NCI-H146 (cell line): ENCODE measurements around the gene C20orf173.
"Not testable (repeated sequence)": the region's sequence is repeated elsewhere in the genome, so short reads cannot be mapped to it uniquely, and the experiment has no call there.

ENCODE experiments used
- DNase-seq: peaks from one replicate; lab custom pipeline; 2025; lab: John Stamatoyannopoulos, UW

Gene C20orf173

DNA sequence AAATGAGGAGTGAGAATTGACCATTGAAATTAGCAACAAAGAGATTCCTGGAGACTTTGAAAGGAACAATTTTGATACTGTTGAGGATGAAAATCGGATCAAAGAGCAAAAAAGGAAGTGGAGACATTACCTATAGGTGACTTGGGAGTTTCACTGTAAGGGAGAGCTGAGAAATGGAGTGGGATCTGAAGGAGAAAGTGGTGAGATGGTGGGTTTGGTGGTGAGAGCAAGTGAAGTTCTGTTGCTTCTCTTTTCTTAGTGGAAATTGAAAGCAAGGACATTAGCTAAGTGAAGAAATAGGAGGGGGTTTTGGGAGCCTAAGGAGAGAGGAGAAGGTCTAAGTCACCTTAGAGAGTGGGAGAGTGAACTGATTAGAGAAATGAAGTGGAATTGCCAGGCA is 16.7 kb upstream of the C20orf173 start:
- no peak for DNase-seq

DNA sequence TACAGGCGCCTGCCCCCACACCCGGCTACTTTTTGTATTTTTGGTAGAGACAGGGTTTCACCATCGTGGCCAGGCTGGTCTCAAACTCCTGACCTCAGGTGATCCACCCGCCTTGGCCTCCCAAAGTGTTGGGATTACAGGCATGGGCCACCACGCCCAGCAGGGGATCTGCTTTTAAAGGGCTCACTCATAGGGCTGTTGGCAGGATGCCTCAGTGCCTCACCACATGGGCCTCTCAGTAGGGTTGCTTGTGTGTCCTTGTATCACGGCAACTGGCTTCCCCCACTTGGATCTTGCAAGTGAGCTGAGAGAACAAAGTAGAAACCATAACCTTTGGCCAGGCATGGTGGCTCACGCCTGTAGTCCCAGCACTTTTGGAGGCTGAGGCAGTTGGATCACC is 15.5 kb upstream of the C20orf173 start:
- DNase-seq, result not testable (repeated sequence)

DNA sequence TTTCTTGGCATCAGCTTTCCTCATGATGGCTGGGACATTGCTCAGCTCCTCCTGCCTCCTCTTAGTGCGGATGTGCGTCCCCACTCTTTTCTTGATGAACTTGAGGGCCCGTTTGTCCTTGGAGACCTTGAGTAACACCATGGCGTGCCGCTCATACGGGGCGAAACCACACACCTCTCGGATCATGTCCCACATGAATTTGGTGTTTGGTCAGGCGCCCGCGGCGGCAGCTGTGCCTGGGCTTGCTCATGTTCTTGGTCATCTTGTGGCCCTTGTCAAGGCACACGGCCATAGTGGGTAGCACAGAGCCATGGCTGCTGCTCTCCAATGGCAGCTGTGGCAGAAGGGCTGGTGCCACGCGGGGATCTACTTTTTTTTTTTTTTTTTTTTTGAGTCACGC is 15.0 kb upstream of the C20orf173 start:
- no peak for DNase-seq

DNA sequence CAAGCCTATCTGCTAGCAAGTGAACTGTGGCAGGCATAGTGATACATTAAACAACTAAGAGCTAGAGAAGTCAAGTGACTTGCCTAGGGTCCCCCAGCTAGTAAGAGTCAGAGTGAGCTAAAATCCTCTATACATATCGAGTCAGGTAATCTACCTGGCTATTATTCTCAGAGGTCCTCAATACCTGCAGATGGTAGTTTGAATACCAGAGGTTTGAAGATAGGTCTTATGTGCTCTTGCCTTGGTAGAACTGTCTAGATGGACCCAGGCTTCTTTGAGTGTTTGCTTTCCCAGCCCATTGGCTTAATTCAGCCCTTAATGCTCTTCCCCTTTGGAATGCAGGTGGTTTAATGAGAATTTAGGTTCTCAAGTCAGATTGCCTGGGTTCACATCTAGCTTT is 13.5 kb upstream of the C20orf173 start:
- no peak for DNase-seq

DNA sequence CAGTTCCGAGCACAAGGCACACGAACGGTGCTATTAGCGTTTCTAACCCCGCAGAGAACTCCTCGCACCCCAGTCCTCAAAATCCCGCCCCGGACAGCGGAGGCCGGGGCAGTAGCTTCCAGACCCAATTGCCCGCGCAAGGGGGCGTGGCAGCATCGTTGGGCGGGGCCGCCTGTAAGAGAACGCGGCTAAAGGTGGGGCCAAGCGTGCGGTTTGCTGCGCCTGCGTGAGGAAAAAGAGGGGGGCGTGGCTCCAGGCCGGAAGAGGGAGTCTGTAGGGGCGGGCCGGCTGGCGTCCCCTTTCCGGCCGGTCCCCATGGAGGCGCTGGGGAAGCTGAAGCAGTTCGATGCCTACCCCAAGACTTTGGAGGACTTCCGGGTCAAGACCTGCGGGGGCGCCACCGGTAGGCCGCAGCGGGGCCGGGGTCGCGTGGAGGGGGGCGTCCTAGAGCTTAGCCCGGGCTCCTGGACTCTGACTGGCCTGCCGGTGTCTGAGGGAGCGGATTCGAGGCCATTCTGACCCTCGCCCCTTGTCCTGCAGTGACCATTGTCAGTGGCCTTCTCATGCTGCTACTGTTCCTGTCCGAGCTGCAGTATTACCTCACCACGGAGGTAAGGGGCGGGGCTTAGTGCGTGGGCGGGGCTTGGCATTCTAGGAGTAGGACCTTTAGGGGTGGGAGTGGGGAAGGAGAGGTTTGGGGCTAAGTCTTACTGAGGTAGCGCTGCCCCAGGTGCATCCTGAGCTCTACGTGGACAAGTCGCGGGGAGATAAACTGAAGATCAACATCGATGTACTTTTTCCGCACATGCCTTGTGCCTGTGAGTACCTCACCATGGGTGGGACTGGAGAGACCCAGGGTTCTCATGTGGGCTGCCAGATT is 12.6 kb upstream of the C20orf173 start, which contains the start of gene ERGIC3:
Gene ERGIC3, plus strand, starts transcription at position 296 of the 880 bp plus-strand sequence. Its CDS starts 20 bp downstream, at position 316.
- DNase-seq, result peak; percentile 99

DNA sequence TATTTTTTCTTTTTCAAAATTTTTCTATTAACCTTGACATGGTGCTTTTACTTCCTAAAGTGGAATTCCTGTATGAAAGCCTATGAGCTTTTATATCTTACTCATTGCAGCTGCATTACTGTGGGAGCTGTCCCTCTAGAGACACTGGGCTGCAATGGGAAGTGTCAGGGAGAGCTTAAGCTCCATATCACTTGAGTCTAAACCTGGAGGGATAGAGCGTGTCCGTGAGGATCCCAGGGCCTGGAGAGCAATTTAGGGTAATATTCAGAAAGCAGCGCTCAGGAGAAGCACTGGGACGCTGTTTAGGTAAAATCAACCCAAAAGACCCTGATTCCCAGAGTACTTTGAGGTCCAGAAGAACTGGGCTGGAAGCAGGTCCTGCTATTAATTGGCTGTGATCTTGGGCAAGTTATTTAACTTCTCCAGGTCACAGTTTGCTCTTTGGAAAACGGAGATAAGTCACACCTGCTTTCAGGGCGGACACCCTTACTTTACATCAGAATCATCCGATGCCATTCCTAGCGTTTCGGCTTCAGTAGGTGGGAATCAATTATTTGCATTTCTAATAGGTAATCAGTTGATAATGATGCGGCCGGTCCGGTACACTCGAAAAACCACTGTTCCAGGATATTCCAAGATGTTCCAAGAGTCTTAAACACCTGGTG is 11.8 kb upstream of the C20orf173 start:
- DNase-seq, result peak; percentile 28

DNA sequence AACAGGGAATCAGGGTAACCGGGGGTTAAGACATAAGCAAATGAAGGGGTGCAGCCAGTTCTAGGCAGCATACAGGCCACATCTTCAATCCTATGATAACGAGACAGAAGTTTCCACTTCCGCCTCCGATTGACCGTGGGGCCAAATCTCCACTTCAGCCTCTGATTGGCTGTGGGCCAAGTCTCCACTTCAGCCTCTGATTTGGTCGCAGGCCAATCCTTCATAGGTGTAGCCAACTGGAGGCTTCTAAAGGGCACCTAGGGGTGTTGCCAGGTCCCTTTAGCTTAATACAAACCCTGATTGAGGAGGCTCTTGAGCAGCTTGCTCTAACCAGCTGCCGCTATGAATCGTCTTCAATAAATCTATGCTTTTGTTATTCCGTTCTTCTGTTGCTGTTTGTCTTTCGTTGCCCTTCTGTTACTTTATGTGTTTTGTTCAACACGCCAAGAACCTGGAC is 10.3 kb upstream of the C20orf173 start:
- DNase-seq, result peak; percentile 96

DNA sequence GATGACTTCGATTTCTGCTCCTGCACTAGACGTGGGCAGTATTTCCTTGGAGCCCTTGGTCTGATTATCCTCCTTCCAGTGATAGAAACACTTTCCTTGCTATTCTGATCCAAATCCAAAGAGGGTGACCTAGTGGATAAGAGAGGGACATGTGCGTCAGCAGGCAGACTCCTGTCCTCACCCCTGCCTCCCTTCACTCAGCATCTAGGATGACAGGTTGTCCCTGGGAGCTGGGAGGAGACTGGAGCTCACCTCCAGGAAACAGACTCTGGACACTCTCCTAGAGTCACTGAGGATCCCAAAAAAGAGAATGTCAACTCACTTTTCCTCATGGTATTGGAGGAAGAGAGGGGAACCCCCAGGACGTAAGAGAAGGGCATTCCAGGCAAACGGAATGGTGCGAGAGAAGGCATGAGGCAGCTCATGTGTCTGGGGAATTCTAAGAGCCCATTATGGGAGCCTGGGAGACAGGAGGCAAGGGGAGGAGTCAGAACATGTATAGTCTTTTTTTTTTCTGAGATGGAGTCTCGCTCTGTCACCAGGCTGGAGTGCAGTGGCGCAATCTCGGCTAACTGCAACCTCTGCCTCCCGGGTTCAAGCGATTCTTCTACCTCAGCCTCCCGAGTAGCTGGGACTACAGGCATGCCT is 2.2 kb downstream of the C20orf173 start:
- DNase-seq, result no peak

DNA sequence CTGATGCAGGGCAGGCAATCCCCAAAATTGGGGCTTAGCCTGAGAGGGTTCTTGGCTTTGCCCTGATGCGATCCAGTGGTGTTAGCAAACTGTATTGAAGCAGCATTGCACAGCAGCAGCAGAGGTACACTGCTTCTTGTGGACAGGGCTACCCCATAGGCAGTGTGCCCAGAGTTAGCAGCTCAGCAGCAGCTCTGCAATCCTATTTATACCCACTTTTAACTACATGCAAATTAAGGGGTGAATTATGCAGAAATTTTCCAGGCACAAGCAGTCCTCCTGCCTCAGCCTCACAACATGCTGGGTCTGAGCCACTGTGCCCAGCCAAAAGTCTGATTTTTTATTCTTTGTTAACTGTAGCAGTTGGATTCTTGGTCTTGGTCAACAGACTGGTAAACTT is 3.8 kb downstream of the C20orf173 start:
- DNase-seq, result no peak

DNA sequence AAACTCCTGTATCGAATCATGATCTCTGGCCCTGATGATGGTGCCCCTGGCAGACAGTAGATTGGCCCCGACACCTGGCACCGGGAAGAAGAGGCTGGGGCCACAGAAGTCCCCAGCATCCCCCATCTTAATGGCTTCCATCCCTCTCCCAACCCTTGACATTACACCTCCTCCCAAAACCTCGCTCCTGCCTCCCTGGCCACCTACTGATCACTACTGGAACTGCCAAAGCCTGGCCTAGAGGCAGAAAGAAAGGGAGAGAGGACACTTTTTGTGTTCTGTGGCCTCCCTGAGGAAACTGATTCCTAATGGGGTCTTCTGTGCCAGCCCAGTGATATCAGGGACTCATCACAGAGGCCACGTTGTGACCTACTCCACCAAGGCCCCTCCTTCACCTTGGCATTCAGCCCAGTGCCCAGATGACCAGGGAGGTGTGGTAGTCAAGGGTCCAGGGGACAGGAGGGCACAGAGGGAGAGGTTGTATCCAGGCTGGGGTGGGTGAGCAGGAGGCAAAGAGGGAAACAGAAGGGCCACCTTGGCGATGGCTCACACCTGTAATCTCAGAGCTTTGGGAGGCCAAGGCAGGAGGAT is 6.1 kb downstream of the C20orf173 start:
- peak; percentile 14 for DNase-seq

DNA sequence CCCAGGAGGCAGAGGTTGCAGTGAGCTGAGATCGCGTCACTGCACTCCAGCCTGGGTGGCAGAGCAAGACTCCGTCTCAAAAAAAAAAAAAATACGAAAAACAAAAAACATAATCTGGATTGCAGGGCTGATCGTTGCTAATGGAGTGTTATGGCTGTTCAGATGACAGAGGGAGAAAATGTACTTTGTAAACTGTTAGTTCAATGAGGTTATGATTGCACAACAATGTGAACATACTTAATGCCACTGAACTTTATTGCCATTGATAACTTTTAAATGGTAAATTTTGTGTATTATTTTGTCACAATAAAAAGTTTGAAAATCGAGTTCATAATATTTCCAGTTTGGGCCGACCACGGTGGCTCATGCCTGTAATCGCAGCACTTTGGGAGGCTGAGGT is 10.5 kb downstream of the C20orf173 start:
- DNase-seq, result no peak

DNA sequence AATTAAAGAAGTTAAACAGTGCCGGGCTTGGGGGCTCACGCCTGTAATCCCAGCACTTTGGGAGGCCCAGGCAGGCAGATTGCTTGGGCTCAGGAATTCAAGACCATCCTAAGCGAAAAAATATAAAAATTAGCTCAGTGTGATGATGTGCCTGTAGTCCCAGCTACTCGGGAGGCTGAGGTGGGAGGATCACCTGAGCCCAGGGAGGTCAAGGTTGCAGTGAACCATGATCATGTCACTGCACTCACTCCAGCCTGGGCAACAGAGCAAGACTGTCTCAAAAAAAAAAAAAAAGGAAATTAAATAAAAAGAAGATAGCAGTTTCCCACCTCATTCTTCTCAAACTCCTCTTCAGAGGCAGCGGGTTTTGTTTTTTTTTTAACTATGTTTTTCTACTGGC is 11.7 kb downstream of the C20orf173 start:
- not testable (repeated sequence) for DNase-seq

DNA sequence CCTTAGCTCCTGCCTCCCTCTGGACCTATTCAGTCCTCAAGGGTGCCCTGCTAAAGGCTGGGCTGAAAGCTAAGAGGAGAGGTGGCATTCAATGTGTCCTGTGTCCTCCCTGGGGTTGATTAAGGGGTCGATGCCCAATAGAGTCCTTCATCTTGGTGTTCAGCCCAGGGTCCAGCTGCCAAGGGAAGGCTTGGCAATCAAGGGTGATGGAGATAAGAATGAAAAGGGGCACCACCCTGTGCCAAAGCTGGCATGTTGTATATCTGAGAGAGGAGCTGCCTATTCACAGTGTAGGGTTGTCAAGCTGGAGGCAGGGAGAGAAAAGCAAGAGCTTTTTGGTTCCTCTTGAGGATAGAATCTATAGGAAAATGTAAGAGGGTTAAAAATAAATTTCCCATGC is 12.3 kb downstream of the C20orf173 start:
- DNase-seq, result no peak

DNA sequence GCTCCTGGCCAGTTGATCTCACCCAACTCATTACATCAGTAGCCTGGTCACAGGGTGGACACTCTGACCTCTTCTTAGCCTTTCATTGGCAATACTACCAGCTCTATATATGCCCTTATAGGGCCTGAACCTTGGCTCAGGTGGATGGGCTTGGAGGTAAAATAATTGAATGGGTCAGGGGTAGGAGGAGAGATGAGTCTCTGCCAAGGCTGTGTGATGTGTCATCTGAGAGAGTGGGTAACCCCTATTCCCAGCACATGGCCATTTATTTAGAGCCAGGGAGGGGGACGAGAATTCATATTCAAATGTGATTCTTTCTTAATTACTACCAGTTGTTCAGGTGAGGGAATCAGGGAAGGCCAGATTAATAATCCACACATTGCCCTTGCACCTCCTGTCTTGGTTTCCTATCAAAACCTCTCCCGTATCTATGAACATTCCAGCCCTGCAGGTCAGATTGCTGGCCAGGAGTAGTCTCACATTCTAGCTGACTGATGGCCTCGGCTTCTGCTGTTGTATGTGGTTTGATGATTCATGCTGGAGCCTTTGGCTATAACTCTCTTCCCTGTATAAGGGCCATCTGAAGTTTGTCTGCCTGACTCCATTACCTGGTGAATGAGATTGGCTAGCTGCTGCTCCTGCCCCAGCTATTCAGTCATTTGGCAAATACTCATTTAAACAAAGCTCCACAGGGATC is 13.4 kb downstream of the C20orf173 start:
- DNase-seq, result no peak

DNA sequence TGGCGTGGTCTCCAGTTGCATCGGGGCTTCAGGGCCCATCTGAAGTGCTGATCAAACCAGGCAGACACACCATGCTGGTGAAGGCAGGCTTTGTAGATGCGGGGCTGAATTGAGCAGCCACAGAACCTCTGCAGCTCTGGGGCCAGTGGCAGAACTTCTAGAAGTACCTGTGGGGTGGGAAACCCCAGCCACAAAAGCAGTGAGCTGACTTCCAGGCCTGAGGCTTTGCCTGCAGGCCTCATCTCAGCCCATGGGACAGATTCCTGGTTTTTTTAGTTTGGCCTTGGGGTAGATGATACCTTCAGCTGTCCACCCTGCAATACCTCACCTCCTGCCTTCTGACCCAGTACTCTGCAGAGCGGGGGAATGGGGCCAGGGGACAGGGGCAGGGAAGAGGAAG is 14.1 kb downstream of the C20orf173 start:
- no peak for DNase-seq

DNA sequence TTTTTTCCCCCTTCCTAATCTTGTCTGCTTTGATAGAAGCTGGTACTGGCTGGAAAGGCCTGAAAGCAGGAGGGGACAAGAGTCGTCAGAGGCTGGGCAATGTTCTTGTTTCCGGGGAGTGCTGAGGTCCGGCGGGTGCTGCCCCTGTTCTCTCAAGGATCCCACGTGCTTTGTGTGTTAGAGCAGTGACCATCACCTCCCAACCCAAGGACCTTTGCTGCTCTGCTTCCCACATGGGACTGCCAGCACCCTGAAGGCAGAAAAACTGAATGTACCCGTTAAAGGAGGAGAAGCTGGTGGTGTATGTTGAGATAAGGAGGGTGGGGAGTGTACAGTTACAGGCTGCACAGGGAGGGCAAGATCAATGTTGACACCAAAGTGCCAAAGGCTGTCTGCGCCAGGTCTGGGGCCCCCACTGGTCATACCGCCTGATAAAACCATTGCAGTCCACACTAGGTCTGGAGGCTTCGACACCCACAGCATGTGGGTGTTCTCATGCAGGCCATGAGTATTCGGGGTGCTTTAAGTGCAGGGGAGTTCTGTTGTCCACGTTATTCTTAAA is 15.0 kb downstream of the C20orf173 start:
- no peak for DNase-seq

DNA sequence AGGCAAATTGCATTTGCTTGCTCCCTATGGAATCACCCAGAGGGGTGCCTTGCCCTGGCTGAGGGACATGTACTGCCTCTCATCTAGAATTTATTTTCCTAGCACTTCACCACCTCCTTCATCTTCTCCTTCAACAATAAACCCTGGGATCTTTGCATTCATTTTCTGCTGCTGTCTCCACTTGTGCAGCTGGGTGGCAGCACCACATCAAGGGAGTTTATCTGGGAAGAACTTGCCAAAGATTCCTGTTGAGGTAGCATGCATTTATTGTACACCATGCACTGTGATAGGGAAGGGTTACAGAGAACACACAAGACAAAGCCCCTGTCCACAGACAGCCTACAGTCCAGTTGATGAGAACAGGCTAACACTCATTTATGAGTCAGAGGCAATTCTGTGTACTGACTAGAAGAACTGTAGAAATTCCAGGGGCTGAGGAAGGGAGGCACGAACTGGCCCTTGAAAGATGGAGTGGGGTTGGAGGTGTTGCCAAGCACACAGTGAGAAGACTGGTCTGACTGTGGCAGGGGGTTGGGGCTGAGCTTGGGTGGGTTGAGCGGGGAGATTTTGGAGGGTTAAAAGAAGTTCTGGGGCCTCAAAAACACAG is 17.5 kb downstream of the C20orf173 start:
- DNase-seq, result no peak

DNA sequence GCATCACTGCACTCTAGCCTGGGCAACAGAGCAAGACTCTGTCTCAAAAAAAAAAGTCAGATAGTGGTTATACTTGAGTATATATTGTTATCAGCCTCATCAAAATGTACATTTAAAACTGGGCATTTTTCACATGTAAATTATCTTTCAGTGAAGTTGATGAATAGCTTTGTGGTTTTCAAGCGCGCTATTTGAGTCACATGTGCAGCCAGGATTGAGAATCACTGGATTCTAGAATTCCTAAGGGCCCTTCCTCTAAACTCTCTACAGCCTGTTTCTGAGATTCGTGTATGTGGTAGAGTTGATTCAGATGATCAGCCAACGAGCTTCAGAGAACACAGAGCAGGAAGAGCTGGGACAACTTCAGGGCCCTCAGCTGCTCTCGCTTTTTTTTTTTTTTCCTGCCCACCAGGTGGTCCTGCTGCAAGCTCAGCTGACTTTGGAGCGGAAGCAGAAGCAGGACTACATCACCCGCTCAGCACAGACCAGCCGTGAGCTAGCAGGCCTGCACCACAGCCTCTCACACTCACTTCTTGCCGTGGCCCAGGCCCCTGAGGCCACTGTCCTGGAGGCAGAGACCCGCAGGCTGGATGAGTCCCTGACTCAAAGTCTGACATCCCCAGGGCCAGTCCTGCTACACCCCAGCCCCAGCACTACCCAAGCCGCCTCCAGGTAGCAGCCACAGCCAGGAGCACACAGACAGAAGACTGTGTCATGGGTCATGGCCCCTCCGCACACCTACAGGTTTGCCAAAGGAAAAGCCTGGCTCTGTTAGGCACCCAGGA is 18.3 kb downstream of the C20orf173 start:
- DNase-seq, result no peak

DNA sequence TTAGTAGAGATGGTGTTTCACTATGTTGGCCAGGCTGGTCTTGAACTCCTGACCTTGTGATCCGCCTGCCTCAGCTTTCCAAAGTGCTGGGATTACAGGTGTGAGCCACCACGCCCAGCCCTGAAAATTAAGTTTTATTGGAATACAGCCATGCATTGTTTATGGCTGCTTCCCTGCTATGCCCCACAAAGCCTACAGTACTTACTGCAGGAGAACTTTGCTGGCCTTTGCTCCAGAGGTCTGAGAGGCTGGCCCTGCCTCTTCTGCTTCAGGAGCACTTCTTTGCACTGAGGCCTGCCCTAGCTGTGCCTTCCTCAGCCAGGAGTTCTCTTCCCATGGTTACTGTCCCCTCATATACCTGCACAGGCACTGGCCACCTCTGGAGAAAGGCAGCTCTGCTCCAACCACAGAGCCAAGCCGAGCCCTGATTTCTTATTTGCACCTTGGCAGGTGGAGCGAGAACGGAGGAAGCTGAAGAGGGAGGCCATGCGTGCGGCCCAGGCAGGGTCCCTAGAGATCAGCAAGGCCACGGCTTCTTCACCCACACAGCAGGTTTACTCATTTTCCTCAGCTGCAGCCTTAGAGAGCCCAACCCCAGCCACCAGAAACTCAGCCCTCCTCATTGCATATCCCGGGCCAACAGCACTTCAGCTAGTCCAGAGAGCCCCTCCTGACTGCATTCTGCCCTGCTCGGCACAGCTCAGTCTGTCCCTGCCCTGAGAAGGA is 20.8 kb downstream of the C20orf173 start:
- no peak for DNase-seq
